Measurements from ENCODE around the gene MMEL1. TPM values are rescaled to one million over a fixed set of nuclear protein-coding genes. Genes with fewer than 3 reads are reported as not detected.
"Not testable (repeated sequence)": the region's sequence is repeated elsewhere in the genome, so short reads cannot be mapped to it uniquely, and the experiment has no call there.

MMEL1 gene
- polyA plus RNA-seq, 4 donors: 0.10 to 3.9 (median 2.5) TPM

DNA sequence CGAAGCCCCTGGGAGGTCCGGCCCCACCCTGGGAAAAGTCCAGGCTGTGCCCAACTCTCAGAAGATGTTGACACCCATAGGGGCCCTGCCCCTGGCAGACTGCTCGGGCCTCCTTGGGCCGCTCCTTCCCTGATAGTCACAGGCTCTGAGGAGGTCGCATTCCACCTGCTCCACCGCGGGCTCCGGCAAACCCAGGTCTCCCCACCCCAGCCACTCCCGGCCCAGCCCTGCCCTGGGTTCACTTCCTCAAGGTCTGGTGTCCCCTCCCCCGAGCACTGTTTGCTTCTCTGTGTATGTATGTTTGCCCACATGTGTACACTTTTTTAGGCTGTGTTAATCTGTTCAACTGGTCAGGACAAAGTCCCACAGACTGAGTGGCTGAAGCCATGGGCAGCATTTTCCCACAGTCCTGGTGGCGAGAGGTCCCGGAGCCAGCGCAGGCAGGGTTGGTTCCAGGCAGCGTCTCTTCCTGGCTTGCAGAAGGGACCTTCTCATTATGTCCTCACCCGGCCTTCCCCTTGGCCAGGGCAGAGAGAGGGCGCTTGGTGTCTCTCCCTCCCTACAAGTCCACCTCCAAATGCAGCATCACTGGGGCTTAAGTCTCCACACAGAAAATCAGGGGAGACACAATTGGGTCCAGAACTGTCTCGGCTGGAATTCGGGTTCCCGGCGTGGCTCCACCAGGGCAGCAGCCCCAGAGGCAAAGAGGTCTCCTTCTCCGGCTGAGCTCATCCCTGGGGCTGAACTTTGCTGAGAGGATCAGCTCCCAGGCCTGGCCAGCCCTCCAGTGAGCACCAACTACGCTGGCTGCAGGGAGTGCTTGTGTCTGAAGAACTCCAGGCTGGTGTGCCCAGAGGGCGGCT, 56.8 kb downstream of the MMEL1 start:
- no peak for DNase-seq (ENCODE audit: low read depth in 4 of 4, low spot score in 3 of 4)

GRCh38 chr1:2574350-2574749, 58.5 kb downstream of the MMEL1 start:
- DNase-seq (ENCODE audit: low read depth in 4 of 4, low spot score in 3 of 4): no peak

DNA sequence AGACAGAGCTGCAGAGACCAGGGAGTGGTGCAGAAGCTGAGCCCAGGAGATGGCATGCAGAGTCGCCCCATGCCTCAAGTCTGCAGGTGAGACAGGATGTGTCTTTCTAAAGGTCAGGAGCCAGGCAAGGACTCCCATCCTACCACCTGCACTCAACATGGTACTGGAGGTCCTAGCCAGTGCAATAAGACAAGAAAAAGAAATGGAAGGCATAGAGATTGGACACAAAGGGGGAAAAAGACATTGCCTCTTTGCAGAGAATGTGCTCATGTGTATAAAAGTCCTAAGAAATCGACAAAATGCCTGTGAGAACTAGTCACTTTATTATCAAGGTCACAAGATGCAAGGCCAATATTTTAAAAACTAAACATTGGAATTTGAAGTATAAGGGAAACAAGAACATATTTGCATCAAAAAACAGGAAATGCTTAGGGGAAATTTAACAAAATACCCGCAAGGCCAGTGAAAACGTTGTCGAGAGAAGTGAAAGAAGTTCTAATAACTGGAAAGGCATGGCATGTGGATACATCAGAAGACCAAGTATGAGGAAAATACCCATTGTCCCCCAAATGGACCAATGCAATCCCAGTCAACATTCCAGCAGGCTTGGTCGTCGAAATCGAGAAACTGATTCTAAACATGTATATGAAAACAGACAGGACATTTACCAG, 59.4 kb downstream of the MMEL1 start:
- DNase-seq (ENCODE audit: low read depth in 4 of 4, low spot score in 3 of 4): no peak

DNA sequence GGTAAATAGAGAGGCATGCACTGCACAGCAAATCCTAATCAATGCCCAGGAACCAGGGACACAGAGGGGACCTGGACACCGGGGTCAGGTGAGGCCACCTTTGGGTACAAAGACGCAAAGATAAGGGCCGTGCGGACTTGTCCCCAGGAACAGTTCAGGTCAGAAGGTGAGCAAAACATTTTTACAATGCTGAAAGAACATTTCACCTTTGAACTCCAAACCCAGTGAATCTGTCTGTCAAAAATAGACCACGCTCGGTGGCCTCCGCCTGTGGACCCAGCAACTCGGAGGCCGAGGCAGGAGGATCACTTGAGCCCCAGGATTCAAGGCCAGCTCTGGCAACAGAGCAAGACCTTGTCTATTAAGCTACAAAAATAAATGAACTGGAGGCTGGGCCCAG, 61.5 kb downstream of the MMEL1 start:
- no peak for DNase-seq (ENCODE audit: low read depth in 4 of 4, low spot score in 3 of 4)

GRCh38 chr1:2570332-2570731, 62.5 kb downstream of the MMEL1 start:
- DNase-seq (ENCODE audit: low read depth in 4 of 4, low spot score in 3 of 4): no peak

- DNase-seq (ENCODE audit: low read depth in 4 of 4, low spot score in 3 of 4): not testable (repeated sequence)
These were observed 63.1 kb downstream of the MMEL1 start for GRCh38 chr1:2569703-2570102.

DNA sequence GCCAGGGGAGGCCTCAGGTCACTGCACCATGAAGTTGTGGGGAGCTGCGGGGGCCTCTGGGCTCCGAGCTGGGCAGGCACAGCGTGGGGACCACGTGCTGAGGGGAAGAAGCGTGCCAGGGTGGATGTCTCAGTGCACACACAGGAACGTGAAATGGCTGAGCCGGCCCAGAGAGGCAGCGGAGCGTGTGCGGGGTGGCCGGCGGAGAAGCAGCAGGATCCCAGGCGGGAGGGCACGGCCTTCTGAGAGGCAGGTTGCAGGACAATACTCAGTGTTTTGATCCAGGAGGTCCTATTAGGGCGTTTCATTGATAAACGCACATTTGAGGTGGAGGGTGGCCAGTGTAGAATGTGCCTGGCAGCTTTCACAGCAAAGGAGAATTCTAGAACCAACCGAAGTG, 63.8 kb downstream of the MMEL1 start:
- no peak for DNase-seq (ENCODE audit: low read depth in 4 of 4, low spot score in 3 of 4)

- not testable (repeated sequence) for DNase-seq (ENCODE audit: low read depth in 4 of 4, low spot score in 3 of 4)
These were observed 64.5 kb downstream of the MMEL1 start for GRCh38 chr1:2568187-2568816.

- no peak for DNase-seq (ENCODE audit: low read depth in 4 of 4, low spot score in 3 of 4)
These were observed 65.6 kb downstream of the MMEL1 start for GRCh38 chr1:2567083-2567679.

DNA sequence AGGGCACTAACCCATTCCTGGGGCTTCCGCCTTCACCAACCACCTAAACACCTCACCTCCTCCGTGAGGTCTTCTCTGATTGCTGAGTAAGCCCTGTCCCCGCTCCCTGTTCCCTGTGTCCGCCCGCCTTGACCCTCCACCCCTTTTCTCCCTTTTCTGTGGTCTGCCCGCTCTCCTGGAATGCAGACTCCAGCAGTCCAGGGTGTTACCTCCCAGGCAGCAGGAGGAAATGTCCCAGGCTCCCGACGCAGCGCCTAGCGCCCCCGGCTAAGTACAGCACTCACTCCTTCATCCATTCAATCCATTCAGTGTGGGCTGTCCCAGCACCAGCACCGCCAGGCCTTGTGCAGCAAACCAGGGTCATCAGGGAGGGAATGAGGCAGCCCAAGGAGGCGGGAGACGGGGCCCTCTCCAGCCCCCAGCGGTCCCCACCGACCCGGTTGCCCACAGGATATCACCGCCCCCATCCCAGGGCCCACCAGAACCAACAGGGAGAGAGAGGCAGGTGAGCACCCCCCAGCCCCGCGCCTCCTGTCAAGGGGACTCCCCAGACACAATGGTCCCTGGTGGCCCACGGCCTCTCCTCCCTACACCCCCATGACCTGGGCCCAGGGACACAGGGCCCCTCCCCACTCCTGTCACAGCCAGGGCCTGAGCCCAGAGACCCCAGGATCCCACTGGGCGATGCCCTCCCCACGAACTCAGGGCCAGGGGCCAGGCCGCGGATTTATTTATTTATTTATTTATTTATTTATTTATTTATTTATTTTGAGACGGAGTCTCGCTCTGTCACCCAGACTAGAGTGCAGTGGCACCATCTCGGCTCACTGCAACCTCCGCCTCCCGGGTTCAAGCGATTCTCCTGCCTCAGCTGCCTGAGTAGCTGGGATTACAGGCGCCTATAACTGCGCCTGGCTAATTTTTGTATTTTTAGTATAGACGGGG, 66.4 kb downstream of the MMEL1 start:
- DNase-seq (ENCODE audit: low read depth in 4 of 4, low spot score in 3 of 4): no peak

DNA sequence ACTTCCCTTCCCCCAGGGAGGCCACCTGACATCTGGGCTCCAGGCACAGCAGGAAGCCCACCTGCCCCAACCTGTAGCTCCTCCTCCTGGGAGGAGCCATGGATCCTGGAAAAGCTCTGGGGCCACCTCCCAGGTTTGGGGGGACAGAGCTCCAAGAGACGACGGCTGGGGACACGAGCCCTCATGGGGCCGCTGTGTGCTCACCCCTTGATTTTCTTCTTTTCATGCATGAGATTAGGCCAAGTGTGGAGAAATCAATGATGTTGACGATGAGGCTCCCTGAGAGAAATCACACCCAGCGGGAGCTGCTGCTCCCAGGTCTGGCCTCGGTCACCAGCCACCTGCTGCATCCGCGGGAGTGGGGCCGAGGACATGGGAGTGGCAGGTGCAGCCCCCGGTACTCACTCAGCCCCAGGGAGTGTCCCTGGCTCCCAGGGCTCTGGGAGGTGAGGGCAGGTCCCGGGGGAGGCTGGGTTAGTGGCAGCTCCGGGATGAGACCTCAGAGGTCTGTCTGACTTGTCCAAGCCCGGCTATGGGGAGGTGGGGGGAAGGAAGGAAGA, 67.9 kb downstream of the MMEL1 start:
- DNase-seq (ENCODE audit: low read depth in 4 of 4, low spot score in 3 of 4): no peak

DNA sequence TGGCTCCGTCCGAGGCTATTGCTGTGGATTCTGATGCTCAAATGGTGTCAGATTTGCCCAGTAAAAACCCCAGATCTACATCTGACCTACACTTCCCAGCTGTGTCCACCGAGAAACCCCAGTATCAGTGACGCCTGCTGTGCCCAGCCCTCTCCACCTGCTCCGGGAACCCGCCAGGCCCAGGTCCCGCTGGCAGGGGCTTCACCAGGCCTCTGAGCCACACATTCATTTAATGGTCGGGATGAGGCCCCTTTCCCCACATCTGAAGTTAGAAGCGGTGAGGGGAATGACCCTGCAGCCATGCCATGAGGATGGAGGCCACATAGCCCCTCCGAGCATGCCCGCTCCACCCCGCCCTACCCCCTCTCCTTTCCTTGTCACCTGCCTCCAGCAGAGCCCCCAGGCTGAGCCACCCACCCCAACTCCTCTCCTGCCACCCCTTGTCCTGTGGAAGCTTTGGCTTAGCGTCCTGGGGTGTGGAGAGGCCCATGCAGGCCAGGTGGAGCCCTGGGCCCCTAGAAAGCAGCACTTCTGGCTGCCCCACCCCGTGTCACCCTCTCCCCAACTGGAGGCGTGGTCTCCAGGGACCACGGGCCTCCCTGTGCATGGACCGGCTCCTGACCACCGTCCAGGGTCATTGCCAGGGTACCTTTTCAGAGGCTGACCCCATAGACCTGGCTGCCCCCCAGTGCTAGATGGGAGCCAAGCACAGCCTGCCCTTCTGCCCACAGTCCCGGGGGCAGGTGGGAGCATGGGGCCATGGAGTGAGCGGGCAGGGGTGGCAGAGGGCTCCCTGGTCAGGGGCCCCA, 68.6 kb downstream of the MMEL1 start:
- DNase-seq (ENCODE audit: low read depth in 4 of 4, low spot score in 3 of 4): no peak

GRCh38 chr1:2563205-2563604, 69.6 kb downstream of the MMEL1 start:
- no peak for DNase-seq (ENCODE audit: low read depth in 4 of 4, low spot score in 3 of 4)

- no peak for DNase-seq (ENCODE audit: low read depth in 4 of 4, low spot score in 3 of 4)
These were observed 70.6 kb downstream of the MMEL1 start for GRCh38 chr1:2561898-2562895.

DNA sequence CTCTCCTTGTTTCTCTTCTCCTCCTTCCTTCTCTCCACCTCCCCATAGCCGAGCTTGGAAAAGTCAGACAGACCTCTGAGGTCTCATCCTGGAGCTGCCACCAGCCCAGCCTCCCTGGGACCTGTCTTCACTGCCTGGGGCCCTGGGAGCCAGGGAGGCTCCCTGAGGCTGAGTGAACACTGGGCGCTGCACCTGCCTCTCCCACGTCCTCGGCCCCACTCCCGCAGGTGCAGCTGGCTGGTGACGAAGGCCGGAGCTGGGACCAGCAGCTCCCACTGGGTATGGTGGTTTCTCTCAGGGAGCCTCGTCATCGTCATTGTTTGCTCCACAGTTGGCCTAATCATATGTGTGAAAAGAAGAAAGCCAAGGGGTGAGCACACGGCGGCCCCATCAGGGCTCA, 71.4 kb downstream of the MMEL1 start:
- DNase-seq (ENCODE audit: low read depth in 4 of 4, low spot score in 3 of 4): no peak

- no peak for DNase-seq (ENCODE audit: low read depth in 4 of 4, low spot score in 3 of 4)
These were observed 72.3 kb downstream of the MMEL1 start for GRCh38 chr1:2560299-2561073.

Data from left renal pelvis (tissue), 4 donors.